GM18951 (cell line): Measurements from ENCODE around the gene LBX1.

Experiments
- POLR2A ChIP-seq: IDR thresholded peaks from 4 replicates; pipeline ENCODE4 v1.6.1; 2011; ENCODE audit warnings: mild to moderate bottlenecking; ENCODE audit not compliant: insufficient read length, insufficient read depth; ENCODE audit errors: extremely low read depth
- in situ Hi-C: fragments of 300-500 bp; cut with MboI; formaldehyde crosslinking; loops from one replicate; pipeline ENCODE4 v1.12.0; 2022; ENCODE audit warnings: low sequenced_read_pairs, mixed read lengths, inconsistent platforms; ENCODE audit not compliant: unreplicated experiment

The LBX1 gene

GRCh38 chr10:101236376-101237080 is 7.3 kb upstream of the LBX1 start:
- no peak for TF ChIP-seq POLR2A
- in situ Hi-C loops, result no loop called here

GRCh38 chr10:101235766-101236165 is 6.5 kb upstream of the LBX1 start:
- TF ChIP-seq POLR2A, result no peak
- in situ Hi-C loops, result no loop called here

- no peak for TF ChIP-seq POLR2A
- in situ Hi-C loops, result no loop called here
Measured at GRCh38 chr10:101234333-101234732, 5.1 kb upstream of the LBX1 start.

GRCh38 chr10:101233863-101234262 is 4.6 kb upstream of the LBX1 start:
- no peak for TF ChIP-seq POLR2A
- in situ Hi-C loops, result no loop called here

- in situ Hi-C loops, result no loop called here
- no peak for TF ChIP-seq POLR2A
Measured at GRCh38 chr10:101233443-101233842, 4.2 kb upstream of the LBX1 start.

- in situ Hi-C loops, result no loop called here
- TF ChIP-seq POLR2A, result no peak
Measured at GRCh38 chr10:101231912-101232689, 2.8 kb upstream of the LBX1 start.

GRCh38 chr10:101231092-101231491 is 1.8 kb upstream of the LBX1 start:
- in situ Hi-C loops, result no loop called here
- no peak for TF ChIP-seq POLR2A

GRCh38 chr10:101230183-101230917 is 1.1 kb upstream of the LBX1 start:
- in situ Hi-C loops, result no loop called here
- TF ChIP-seq POLR2A, result no peak

GRCh38 chr10:101228966-101229265 is 347 bp downstream of the LBX1 start:
- in situ Hi-C loops, result no loop called here
- no peak for TF ChIP-seq POLR2A

GRCh38 chr10:101228153-101228965 is 904 bp downstream of the LBX1 start:
- no peak for TF ChIP-seq POLR2A
- in situ Hi-C loops, result no loop called here

- no peak for TF ChIP-seq POLR2A
- in situ Hi-C loops, result no loop called here
Measured at GRCh38 chr10:101227429-101228152, 1.7 kb downstream of the LBX1 start.
